AG10803 (cell line): ENCODE results near the gene NUP93.
"Not testable (repeated sequence)": the region's sequence is repeated elsewhere in the genome, so short reads cannot be mapped to it uniquely, and the experiment has no call there.

ENCODE experiments used
- DNase-seq: peaks from one replicate; pipeline ENCODE4 v3.0.0; 2010; ENCODE audit warnings: low read depth
- H3K4me3 ChIP-seq: 2 replicates; pipeline ENCODE4 v1.5.1; 2011; ENCODE audit warnings: mild to moderate bottlenecking, low read length, control low read depth
- TF ChIP-seq, protein P1 (sequence below): conservative IDR thresholded peaks from 2 replicates; pipeline ENCODE4 v1.5.1; 2011; ENCODE audit warnings: mild to moderate bottlenecking, low read length, control low read depth, inconsistent platforms

The NUP93 gene

DNA sequence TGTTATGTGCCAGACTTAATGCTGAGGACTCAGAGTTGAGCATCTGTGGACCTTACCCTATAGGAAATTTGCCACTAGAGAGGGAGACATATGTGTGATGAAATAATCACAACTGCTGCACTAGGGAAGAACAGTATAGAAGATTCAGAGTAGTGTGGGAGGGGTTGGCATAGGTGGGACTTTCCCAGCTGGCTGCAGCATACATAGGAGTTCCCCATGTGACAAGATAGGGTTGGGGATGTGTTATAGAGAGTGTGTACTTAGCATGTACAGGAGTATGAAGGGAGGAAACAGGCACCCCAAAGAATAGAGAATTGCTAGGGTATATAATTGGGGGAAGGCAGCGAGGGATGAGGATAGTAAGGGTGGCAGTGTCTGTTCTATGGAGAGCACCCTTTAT is 2.9 kb downstream of the NUP93 start:
- TF ChIP-seq, protein P1, sequence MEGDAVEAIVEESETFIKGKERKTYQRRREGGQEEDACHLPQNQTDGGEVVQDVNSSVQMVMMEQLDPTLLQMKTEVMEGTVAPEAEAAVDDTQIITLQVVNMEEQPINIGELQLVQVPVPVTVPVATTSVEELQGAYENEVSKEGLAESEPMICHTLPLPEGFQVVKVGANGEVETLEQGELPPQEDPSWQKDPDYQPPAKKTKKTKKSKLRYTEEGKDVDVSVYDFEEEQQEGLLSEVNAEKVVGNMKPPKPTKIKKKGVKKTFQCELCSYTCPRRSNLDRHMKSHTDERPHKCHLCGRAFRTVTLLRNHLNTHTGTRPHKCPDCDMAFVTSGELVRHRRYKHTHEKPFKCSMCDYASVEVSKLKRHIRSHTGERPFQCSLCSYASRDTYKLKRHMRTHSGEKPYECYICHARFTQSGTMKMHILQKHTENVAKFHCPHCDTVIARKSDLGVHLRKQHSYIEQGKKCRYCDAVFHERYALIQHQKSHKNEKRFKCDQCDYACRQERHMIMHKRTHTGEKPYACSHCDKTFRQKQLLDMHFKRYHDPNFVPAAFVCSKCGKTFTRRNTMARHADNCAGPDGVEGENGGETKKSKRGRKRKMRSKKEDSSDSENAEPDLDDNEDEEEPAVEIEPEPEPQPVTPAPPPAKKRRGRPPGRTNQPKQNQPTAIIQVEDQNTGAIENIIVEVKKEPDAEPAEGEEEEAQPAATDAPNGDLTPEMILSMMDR = no peak
- no peak overlapping the region for H3K4me3 ChIP-seq
- DNase-seq = no peak

DNA sequence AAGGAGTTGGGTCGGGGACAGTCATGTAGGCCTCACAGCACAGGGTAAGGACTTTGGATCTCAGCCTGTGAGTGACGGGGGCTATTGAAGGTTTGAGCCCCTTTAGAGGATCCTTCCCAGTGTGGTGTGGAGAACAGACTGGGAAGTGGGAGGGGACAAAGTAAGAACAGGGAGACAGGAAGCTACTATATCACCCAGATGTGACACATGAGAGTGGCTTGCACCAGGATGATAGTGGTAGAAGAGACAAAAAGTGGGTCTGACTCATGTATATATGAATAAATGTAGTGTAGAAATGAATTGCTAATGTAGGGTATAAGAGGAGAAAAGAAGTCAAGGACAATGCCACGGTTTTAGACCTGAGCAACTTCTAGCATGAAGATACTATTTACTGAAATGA is 4.5 kb downstream of the NUP93 start:
- no peak for DNase-seq

DNA sequence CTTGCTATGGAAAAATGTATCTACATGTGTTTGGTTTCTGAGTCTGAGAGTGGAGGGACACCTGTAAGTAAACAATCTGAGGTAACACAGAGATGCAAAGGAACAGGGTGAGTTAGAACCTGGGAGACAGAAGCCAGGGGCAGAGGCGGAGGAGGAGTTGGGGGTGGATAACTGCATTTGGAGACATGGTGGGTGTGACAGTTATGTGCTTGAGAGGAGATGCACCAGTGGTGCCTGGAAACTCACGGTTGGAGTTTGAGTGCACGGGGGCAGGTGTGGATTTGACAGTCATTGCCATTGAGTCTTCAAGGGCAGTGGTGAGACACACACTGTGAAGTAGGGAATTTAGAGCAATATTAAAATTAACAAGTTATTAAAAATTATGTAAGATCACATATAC is 6.5 kb downstream of the NUP93 start:
- TF ChIP-seq, protein P1 = no peak

More for the DNA sequence above, 4.5 kb downstream of the NUP93 start:
- H3K4me3 ChIP-seq = no peak overlapping the region
- TF ChIP-seq, protein P1 = no peak

DNA sequence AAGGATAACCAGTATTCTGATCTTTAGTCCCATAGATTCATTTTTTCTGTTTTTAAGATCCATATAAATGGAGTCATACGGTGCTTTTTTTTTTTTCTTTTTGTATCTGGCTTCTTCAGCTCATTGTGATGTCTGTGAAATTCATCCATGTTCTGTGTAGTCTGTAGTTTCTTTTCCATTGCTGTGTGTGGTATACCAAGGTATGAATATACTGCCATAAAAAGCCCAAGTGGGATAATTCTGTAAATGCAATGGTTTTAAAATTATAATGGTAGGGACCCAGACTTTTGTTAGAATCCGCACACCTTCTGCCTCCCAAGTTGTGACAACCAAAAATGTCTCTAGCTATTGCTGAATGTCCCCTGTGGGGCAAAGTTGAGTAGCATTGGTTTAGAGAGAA is 7.6 kb downstream of the NUP93 start:
- no peak for DNase-seq
- TF ChIP-seq, protein P1 = no peak
- no peak overlapping the region for H3K4me3 ChIP-seq

More for the DNA sequence above, 6.5 kb downstream of the NUP93 start:
- no peak overlapping the region for H3K4me3 ChIP-seq
- no peak for DNase-seq

DNA sequence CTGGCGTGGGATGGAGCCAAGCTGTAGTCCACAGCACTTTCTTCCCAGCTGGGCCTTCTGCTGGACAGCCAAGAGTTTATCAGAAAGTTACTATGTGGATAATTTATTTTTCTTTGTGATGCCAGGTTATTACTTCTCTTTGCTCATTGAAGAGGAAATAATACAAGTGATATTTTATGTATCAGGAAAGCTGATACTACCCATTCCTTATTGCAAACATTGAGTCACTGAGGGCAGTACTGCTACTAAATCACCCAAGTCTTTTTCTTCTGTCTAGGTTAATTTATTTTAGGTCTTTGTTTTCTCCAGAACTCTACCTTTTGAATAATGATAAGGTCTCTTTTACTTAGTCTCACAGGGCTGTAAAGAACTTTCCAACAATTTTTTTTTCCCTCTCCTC is 8.3 kb downstream of the NUP93 start:
- H3K4me3 ChIP-seq = no peak overlapping the region
- no peak for DNase-seq
- TF ChIP-seq, protein P1 = no peak

DNA sequence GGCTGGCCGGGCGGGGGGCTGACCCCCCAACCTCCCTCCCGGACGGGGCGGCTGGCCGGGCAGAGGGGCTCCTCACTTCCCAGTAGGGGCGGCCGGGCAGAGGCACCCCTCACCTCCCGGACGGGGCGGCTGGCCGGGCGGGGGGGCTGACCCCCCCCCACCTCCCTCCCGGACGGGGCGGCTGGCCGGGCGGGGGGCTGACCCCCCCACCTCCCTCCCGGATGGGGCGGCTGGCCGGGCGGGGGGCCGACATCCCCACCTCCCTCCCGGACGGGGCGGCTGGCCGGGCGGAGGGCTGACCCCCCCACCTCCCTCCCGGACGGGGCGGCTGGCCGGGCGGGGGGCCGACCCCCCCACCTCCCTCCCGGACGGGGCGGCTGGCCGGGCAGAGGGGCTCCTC is 9.4 kb downstream of the NUP93 start:
- H3K4me3 ChIP-seq, DNase-seq: not testable (repeated sequence)

DNA sequence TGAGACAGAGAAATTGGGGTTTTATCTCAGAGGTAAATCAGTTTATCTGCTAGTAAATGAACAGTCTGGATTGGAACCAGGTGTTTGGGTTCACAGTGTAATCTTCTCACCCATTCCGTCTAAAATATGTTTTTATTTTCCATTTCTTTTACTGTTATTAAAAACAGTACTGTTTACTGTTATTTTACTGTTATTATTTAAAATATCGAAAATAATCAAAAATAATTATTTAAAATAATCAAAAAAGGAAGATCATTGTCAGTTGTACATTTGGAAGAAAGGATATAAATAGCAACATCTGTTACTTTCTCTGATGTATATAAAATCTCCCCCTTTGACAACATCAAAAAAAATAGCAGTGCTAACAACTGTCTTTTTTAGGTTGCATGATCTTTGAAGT is 11.5 kb downstream of the NUP93 start:
- no peak overlapping the region for H3K4me3 ChIP-seq
- TF ChIP-seq, protein P1 = no peak
- DNase-seq = no peak
